Measurements from ENCODE around the gene ZBTB7B. TPM values are rescaled to one million over a fixed set of nuclear protein-coding genes. Genes with fewer than 3 reads are reported as not detected.
A peak's percentile ranks its signal among the peaks of the same experiment; 100 is the strongest.

The ZBTB7B gene
- polyA plus RNA-seq, result 10 to 100 TPM; 71.7 to 95.8 TPM

DNA sequence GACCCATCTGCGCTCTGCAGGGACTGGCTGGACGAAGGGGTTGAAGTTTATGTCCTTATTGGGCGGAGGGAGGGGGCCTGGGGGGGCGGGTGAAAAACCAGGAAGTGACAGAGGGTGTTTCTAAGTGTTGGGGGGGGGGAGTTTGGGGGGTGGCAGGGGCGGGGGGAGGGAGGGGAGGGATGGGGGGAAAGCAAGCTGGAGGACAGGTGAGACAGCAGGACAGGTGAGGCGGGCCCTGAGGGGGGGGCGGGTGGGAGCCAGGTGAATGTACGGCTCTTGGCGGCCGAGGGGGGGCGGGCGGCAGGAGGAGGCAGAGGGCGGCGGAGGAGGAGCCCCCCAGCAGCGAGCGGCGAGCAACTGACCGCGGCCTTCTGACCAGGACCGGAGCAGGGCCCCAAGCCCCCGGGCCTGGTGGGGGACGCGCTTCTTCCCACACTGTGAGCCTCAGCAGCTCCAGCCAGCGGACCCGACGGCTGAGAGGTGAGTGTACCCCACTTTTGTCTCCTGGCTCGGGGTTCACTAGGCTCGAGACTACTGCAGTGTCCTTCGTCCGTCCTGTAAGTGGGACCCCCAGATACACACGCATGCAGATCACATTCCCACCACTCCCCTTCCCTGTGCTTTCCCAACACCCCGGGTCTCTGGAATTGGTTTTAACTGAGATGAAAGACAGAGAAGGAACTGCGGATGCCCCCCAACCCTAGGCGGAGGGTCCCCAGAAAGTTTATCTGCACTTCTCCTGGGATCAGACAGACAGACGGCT is at the start of gene ZBTB7B:
Gene ZBTB7B, plus strand, starts transcription at position 339 of the 763 bp plus-strand sequence. CDS start 11,859 bp downstream, outside the sequence.
- Histone ChIP-seq H3K4me3 (ENCODE audit: low read depth in 1 of 2, low read length in 2 of 2) (peak within 1 kb of the TSS; percentile 79 to 95), H3K27ac (ENCODE audit: low read depth in 2 of 2, low read length in 1 of 2) (peak within 1 kb of the TSS; percentile 98), H3K9me3 (ENCODE audit: control insufficient read depth in 2 of 2, insufficient read depth in 1 of 2, low read depth in 1 of 2, low read length in 1 of 2) (no peaks in the 10 kb centered on the region), H3K36me3 (ENCODE audit: control insufficient read depth in 2 of 2, insufficient read depth in 2 of 2, low read length in 1 of 2) (no peaks in the 10 kb centered on the region), H3K4me1 (ENCODE audit: control insufficient read depth in 2 of 2, insufficient read depth in 2 of 2, low read length in 1 of 2) (peaks cover 11 to 26% of the 10 kb centered on the region in 2 donors), H3K27me3 (ENCODE audit: control insufficient read depth in 1 of 2, insufficient read depth in 2 of 2, low read length in 2 of 2) (no peaks in the 10 kb centered on the region)
- 0 to 1% methylated on average over 20 to 32 of the region's 35 CpGs for WGBS, 2 donors

DNA sequence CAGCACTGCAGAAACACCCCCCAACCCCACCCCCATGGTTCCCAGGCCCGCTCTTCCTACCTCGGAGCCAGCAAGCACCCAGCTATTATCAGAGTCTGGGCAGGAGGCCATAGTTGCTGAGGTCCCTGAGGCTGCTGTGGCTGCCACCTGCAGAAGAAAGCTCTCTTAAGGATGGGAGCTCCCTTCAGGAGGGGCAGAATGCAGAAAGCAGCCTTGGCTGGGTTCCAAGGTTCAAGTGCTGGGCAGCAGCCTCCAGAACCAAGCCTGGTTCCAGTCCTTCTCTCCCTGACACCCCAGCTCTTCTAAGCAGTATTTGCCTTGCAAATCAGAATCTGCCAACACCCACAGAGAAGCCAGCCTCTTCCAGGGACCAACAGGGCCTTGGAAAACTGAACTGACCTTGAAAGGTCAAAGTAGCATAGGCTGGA is 49.0 kb upstream of the ZBTB7B start:
- no peak overlapping the region for H3K4me3 ChIP-seq (ENCODE audit: low read depth in 1 of 2, low read length in 2 of 2)
- H3K4me1 ChIP-seq (ENCODE audit: control insufficient read depth in 2 of 2, insufficient read depth in 2 of 2, low read length in 1 of 2), result peaks cover 8 to 14% of the 10 kb centered on the region in 2 donors
- H3K36me3 ChIP-seq (ENCODE audit: control insufficient read depth in 2 of 2, insufficient read depth in 2 of 2, low read length in 1 of 2), result peaks cover 0 to 13% of the 10 kb centered on the region in 2 donors
- H3K9me3 ChIP-seq (ENCODE audit: control insufficient read depth in 2 of 2, insufficient read depth in 1 of 2, low read depth in 1 of 2, low read length in 1 of 2), result no peaks in the 10 kb centered on the region
- no peak overlapping the region for H3K27ac ChIP-seq (ENCODE audit: low read depth in 2 of 2, low read length in 1 of 2)
- 61 to 69% methylated on average over 2 of the region's 2 CpGs for WGBS, 2 donors
- no peaks in the 10 kb centered on the region for H3K27me3 ChIP-seq (ENCODE audit: control insufficient read depth in 1 of 2, insufficient read depth in 2 of 2, low read length in 2 of 2)

DNA sequence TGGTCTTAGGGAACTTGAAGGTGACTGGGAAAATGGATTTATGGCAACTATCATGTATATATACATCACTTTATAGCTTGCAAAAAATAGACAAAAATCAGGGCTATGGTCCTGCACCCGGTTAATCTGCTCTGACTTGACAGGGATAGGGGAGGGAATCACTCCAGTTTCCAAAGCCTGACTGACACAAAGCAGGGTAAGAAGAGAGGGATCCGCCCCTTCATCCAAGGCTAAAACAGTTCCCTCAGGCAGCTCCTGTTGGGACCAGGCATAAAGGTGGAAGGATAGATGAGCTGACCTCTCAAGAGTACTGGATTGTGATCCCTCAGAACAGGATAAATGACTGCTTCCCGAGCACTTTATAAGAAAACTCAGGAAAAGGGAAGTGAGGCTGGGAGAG is 48.1 kb upstream of the ZBTB7B start:
- H3K36me3 ChIP-seq (ENCODE audit: control insufficient read depth in 2 of 2, insufficient read depth in 2 of 2, low read length in 1 of 2), result peaks cover 3 to 22% of the 10 kb centered on the region in 2 donors
- no peaks in the 10 kb centered on the region for H3K9me3 ChIP-seq (ENCODE audit: control insufficient read depth in 2 of 2, insufficient read depth in 1 of 2, low read depth in 1 of 2, low read length in 1 of 2)
- WGBS, 2 donors, result 53 to 71% methylated on average over 3 of the region's 3 CpGs
- peak overlapping the region in 1 of 2 donors; percentile 68 for H3K4me3 ChIP-seq (ENCODE audit: low read depth in 1 of 2, low read length in 2 of 2)
- H3K27me3 ChIP-seq (ENCODE audit: control insufficient read depth in 1 of 2, insufficient read depth in 2 of 2, low read length in 2 of 2), result no peaks in the 10 kb centered on the region
- H3K27ac ChIP-seq (ENCODE audit: low read depth in 2 of 2, low read length in 1 of 2), result peak overlapping the region in 1 of 2 donors; percentile 91
- H3K4me1 ChIP-seq (ENCODE audit: control insufficient read depth in 2 of 2, insufficient read depth in 2 of 2, low read length in 1 of 2), result peaks cover 8 to 14% of the 10 kb centered on the region in 2 donors

DNA sequence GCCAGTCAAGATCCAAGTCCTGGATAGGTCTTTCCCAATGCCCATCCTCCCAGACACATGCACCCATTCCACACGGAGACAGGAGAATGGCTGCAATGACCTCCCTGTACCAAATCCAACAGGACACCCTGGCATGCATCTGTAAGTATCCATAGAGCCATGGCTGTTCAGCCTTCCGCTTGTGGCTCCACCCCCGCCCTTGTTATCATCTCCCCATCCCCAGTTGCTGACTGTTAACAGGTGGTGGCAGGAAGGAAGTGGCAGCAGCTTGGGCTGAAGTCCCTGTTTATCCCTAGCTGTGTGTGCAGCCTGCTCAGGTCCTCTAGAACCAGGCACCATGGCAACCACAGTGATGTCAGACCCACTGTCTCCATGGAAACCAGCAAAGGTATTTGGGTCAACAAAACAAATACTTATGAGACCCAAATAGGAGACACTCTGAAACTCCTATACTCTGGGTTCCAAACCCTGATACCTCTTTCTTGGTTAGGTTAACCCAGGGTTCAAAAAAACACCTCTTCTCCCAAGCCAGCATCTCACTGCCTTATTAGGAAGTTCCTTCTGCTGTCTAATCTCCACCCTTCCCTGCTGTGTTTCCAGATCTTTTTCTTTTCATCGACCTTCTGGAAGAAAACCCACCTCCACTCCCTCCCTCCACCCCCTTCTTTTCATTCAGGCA is 47.4 kb upstream of the ZBTB7B start:
- H3K27ac ChIP-seq (ENCODE audit: low read depth in 2 of 2, low read length in 1 of 2), result peak overlapping the region; percentile 76 to 91
- H3K27me3 ChIP-seq (ENCODE audit: control insufficient read depth in 1 of 2, insufficient read depth in 2 of 2, low read length in 2 of 2), result no peaks in the 10 kb centered on the region
- H3K36me3 ChIP-seq (ENCODE audit: control insufficient read depth in 2 of 2, insufficient read depth in 2 of 2, low read length in 1 of 2), result peaks cover 3 to 25% of the 10 kb centered on the region in 2 donors
- peaks cover 8 to 14% of the 10 kb centered on the region in 2 donors for H3K4me1 ChIP-seq (ENCODE audit: control insufficient read depth in 2 of 2, insufficient read depth in 2 of 2, low read length in 1 of 2)
- peak overlapping the region; percentile 42 to 68 for H3K4me3 ChIP-seq (ENCODE audit: low read depth in 1 of 2, low read length in 2 of 2)
- 12 to 19% methylated on average over 4 of the region's 4 CpGs for WGBS, 2 donors
- H3K9me3 ChIP-seq (ENCODE audit: control insufficient read depth in 2 of 2, insufficient read depth in 1 of 2, low read depth in 1 of 2, low read length in 1 of 2), result no peaks in the 10 kb centered on the region

DNA sequence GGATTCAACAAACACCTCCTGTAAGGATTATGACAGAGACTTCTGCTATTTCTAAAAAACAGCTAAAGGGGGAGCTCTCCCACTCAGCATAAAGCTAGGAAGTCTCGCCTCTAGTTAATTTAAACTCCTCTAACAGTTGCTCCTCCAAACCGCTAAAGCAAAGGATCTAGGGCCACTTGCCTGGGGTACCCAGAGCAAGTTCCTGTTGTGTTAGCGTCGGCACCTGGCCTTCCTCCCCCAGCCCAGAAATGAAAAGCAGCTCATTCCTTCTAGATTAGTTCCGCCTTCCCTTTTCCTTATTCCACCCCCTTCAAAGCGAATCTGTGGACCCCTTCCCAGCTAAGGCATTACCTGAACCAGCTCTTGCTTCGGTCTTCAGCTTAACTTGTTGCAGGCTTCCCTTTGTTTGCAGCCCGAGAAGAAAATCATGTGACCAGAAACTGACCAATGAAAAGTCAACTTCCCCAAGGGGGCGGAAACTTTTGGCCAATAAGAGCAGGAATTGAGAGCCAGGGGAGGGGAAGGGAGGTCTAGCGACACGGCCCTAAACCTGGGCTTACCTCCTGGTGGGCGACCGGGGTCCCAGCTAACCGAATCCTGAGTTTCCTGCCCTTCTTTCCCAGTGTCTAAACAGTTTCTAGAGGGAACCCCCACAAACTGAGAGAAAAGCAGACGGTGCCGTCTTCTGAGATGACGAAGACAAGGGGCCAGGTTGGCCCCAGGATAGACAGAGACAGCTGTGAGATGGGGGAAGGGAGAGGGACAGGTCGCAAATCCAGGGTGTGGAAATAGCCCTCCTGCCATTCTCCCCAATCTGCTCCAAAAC is 46.7 kb upstream of the ZBTB7B start, which contains the start of gene PBXIP1:
Gene PBXIP1, minus strand, starts transcription at position 382 of the 826 bp plus-strand sequence. CDS start 2,378 bp downstream, outside the sequence.
- Histone ChIP-seq H3K27me3 (ENCODE audit: control insufficient read depth in 1 of 2, insufficient read depth in 2 of 2, low read length in 2 of 2) (no peaks in the 10 kb centered on the region), H3K36me3 (ENCODE audit: control insufficient read depth in 2 of 2, insufficient read depth in 2 of 2, low read length in 1 of 2) (peaks cover 3 to 17% of the 10 kb centered on the region in 2 donors), H3K4me3 (ENCODE audit: low read depth in 1 of 2, low read length in 2 of 2) (peak within 1 kb of the TSS; percentile 42 to 68), H3K9me3 (ENCODE audit: control insufficient read depth in 2 of 2, insufficient read depth in 1 of 2, low read depth in 1 of 2, low read length in 1 of 2) (no peaks in the 10 kb centered on the region), H3K4me1 (ENCODE audit: control insufficient read depth in 2 of 2, insufficient read depth in 2 of 2, low read length in 1 of 2) (peaks cover 8 to 14% of the 10 kb centered on the region in 2 donors), H3K27ac (ENCODE audit: low read depth in 2 of 2, low read length in 1 of 2) (peak within 1 kb of the TSS; percentile 76 to 91)
- 0 to 1% methylated on average over 18 of the region's 18 CpGs for WGBS, 2 donors

DNA sequence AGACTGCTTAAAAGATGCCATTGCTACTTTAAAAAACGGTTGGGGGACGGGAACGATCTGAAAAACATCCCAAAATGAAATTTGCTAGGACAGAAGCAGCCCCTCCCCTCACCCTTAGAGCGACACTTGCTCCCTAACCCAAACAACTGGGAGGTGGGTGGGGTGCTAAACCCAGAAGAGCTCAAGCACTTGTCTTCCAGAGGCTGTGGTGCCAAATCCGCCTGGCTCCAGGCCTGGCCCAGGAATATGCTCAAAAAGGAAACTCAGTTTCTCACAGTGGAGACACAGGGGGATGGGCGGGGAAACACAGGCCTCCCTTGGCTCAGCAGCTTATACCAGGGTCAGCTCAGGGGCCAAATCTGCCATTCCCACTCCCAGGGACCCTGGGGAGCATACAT is 46.1 kb upstream of the ZBTB7B start:
- Histone ChIP-seq H3K4me1 (ENCODE audit: control insufficient read depth in 2 of 2, insufficient read depth in 2 of 2, low read length in 1 of 2) (peaks cover 8 to 14% of the 10 kb centered on the region in 2 donors), H3K27me3 (ENCODE audit: control insufficient read depth in 1 of 2, insufficient read depth in 2 of 2, low read length in 2 of 2) (no peaks in the 10 kb centered on the region), H3K4me3 (ENCODE audit: low read depth in 1 of 2, low read length in 2 of 2) (peak overlapping the region; percentile 34 to 68), H3K9me3 (ENCODE audit: control insufficient read depth in 2 of 2, insufficient read depth in 1 of 2, low read depth in 1 of 2, low read length in 1 of 2) (no peaks in the 10 kb centered on the region), H3K27ac (ENCODE audit: low read depth in 2 of 2, low read length in 1 of 2) (peak overlapping the region; percentile 46 to 91), H3K36me3 (ENCODE audit: control insufficient read depth in 2 of 2, insufficient read depth in 2 of 2, low read length in 1 of 2) (peaks cover 3 to 14% of the 10 kb centered on the region in 2 donors)
- WGBS, 2 donors, result 8 to 13% methylated on average over 6 of the region's 6 CpGs

DNA sequence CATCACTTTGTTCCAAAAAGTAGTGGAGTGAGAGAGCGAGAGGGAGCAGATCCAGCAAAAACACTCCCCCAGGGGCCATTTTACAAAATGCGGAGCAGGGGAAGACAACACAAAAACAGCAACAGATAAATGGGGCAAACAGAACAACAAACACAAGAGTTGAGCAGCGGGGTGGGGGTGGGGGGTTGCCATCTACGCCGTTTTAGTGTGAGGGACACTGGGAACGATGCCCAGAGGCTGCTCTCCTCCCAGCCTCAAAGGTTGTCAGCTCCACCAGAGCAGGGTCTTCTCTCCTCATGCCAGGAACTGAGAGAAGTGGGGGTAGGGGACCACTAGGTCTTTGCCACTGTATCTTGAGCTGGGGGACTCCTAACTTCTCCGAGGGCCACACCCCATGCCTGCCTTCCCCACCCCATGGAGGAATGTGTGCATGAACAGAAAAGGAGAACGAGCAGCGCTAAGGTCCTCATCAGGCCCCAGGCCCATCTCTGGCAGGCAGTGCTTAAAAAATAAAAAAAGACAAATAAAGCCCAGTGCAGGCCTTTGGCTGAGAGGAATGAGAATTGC is 45.4 kb upstream of the ZBTB7B start:
- Histone ChIP-seq H3K4me1 (ENCODE audit: control insufficient read depth in 2 of 2, insufficient read depth in 2 of 2, low read length in 1 of 2) (peaks cover 8 to 14% of the 10 kb centered on the region in 2 donors), H3K27ac (ENCODE audit: low read depth in 2 of 2, low read length in 1 of 2) (peak overlapping the region; percentile 11 to 91), H3K36me3 (ENCODE audit: control insufficient read depth in 2 of 2, insufficient read depth in 2 of 2, low read length in 1 of 2) (peaks cover 3 to 14% of the 10 kb centered on the region in 2 donors), H3K27me3 (ENCODE audit: control insufficient read depth in 1 of 2, insufficient read depth in 2 of 2, low read length in 2 of 2) (no peaks in the 10 kb centered on the region), H3K4me3 (ENCODE audit: low read depth in 1 of 2, low read length in 2 of 2) (no peak overlapping the region), H3K9me3 (ENCODE audit: control insufficient read depth in 2 of 2, insufficient read depth in 1 of 2, low read depth in 1 of 2, low read length in 1 of 2) (no peaks in the 10 kb centered on the region)
- 39 to 40% methylated on average over 9 of the region's 9 CpGs for WGBS, 2 donors

DNA sequence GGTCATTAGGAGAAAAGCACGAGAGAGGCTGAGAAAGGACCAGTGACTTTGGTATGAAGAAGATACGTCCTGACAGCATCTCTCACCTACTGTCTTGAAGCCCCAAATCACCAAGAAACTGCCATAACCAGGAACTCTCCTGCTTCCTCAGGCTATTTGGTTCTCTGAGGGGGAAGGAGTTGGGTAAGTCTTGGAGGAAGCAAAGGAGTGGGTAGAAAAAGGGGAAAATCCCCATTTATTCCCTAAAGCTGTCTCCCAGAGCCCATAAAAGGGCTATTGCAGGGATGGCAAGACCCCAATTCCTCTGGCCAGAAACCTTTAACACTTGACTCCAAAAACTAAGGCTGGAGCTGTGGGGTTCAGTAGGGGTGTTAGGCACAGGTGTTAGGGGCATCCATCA is 44.6 kb upstream of the ZBTB7B start:
- Histone ChIP-seq H3K27ac (ENCODE audit: low read depth in 2 of 2, low read length in 1 of 2) (no peak overlapping the region), H3K9me3 (ENCODE audit: control insufficient read depth in 2 of 2, insufficient read depth in 1 of 2, low read depth in 1 of 2, low read length in 1 of 2) (no peaks in the 10 kb centered on the region), H3K4me1 (ENCODE audit: control insufficient read depth in 2 of 2, insufficient read depth in 2 of 2, low read length in 1 of 2) (peaks cover 11 to 13% of the 10 kb centered on the region in 2 donors), H3K27me3 (ENCODE audit: control insufficient read depth in 1 of 2, insufficient read depth in 2 of 2, low read length in 2 of 2) (no peaks in the 10 kb centered on the region), H3K4me3 (ENCODE audit: low read depth in 1 of 2, low read length in 2 of 2) (no peak overlapping the region), H3K36me3 (ENCODE audit: control insufficient read depth in 2 of 2, insufficient read depth in 2 of 2, low read length in 1 of 2) (peaks cover 3 to 15% of the 10 kb centered on the region in 2 donors)
- 64 to 74% methylated on average over 2 of the region's 2 CpGs for WGBS, 2 donors
